HG02943 (cell line): ENCODE measurements around the gene EFCAB9.

ENCODE experiments used
- ATAC-seq: cut with Tn5 transposase; IDR thresholded peaks from one replicate; pipeline ENCODE4 v1.9.1; 2021; ENCODE audit warnings: mild to moderate bottlenecking, low read depth, moderate library complexity; ENCODE audit not compliant: unreplicated experiment

The EFCAB9 gene

DNA sequence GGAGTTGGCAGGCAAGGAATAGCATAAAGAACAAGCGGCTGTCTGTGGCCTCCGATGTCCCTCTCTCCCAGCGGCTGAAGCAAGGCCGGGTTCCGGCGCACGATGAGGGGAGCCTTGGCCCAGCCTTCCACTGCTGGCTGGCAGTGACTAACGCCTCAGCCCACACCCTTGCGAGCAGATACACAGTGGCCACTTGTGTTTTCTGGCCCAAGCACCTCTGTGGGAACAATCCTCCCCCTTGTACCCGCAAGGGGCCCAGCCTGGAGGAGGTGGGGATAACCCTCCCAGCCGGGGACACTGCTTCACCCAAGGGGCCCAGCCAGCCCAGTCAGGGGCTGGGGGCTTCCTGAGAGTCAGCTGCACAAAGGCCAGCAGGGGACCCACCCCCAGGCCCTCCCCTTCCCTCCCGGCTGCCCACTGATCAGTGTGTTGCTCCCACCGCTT, 29.2 kb upstream of the EFCAB9 start:
- no peak for ATAC-seq

DNA sequence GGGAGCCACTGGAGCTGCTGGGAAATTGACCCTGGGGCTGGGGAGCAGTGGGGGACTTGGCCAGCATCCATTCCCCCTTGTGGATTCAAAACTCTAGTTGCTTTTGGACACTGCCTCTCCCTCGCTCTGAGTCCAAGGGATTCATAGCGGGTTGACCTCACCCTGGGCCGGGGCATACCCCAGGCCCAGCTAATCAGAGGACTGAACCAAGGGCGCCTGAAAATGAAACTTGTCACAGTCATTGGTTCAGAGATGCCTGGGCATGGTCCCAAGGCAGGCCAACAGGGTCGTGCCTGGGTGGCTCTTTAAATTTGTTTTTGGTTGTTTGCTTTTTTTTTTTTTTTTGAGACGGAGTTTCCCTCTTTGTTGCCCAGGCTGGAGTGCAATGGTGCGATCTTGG, 28.5 kb upstream of the EFCAB9 start:
- ATAC-seq, result no peak

DNA sequence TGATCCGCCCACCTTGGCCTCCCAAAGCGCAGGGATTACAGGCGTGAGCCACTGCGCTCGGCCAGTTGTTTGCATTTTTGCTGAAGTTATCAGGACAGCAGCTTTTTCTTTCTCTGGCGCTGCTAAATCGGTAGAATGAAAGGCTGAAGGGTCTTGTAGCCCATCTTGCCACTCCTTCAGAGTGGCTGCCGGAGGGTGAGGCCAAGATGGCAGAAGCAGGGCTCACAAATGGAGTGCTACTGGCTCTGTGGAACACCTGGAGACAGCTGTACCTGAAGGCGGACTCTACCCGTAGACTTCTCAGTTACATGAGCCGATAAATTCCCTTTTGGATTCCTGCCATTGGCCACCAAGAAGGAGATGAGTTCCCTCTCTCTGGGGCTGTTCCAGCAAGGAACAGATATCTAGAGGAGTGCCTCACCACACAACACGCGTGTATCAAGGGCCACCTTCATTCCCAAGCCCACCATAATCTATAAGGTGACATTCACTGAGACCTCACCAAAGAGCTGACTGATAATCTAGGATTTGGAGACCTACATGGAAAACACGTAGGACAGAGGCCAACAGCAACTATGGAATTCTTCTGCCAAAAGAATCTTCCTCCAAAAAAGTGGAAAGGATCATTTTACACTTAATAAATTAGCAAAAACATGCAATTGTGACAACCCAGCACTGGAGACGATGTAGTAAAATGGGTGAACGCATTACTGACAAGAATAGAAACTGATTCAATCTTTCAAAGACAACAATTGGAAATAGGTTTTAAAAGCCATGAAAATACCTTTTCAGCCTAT, 27.7 kb upstream of the EFCAB9 start:
- ATAC-seq, result no peak

DNA sequence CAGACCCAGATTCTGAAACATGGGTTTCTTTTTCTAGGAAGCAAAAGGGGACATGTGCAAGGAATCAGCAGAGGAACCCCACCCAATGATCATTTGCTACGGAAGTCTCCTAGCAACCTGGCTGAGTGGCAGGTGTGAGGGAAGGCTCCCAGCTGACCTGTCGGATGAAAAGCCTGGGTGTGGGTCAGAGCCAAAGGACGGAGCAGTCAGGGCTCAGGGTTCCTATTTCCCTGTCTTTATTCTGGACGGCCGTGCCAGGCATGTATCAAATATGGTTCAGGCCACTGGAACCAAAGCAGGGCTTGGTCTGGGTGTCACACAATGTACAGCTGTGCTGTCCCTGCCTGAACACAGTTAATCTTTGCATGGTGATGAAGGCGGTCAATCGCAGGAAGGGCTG, 26.1 kb upstream of the EFCAB9 start:
- ATAC-seq, result no peak

DNA sequence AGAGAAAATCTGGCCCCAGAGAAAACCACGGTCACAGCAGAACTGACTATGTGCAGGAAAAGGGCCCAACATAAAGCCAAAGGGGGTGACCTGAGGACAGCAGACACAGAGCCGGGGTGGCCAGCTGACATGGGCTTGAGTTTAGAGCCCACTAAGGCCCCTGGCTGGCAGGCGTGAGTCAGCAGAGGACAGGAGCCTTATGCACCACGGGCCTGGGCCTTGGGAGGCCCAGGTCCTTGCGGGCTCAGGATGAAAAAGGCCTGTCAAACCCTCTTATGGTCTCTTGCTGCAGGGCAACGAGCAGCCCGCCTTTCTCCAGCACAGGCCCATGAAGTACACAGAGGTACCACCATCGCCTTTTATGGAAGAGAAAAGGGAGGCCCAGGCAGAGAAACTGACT, 25.7 kb upstream of the EFCAB9 start:
- no peak for ATAC-seq

DNA sequence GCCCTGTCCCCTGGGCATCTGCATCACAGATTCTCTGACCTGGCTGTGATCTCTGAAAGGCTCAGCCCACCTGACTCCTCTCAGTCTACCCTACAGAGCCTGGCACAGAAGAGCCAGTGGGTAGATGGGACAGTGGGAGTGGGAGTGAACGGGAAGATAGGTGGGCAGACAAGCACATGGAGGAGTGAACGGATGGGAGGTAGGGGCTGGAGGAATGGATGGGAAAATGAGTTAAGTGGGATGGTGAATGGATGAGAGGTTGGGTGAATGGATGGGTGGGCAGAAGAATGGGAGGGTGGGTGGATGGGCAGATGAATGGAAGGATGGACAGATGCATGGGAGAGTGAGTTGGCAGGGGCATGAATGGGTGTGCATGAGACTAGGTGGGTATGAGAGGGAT, 24.8 kb upstream of the EFCAB9 start:
- ATAC-seq, result no peak

DNA sequence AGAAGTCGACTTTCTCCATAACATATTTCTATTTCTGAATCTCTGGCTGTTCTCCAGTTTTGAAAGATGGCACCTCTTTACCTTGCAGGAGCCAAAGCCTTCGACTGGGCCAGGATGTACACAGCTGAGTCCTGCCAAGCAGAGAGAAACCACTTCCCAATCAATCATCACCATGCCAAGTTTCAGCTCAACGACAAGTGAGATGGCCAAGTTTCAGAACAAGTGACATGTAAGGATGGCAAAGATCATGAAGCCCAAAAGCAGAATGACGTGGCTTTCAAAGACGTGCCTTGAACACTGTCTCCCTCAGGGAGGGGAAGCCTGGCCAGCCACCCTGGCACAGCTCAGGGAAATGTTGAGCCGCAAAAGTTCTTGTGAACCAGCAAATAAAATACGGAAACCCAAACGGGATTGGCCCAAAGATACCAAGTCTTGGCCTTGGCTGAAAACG, 23.7 kb upstream of the EFCAB9 start:
- ATAC-seq, result no peak

DNA sequence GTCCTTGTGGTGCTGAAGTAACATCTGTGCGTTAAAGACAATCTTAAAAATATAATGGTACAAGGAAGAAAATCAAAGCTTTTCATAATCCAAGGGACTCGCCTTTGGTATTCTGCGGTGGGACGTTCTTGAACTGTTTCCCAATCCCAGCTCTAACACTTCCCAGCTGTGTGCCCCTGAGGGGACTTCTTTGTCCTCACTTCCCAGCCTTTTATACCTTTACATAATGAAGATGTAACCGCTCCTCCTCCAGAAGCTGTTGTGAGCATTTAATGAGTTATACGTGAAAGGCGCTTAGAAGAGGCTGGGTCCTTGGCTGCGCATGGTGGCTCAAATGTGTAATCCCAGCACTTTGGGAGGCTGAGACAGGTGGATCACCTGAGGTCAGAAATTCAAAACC, 22.9 kb upstream of the EFCAB9 start:
- no peak for ATAC-seq

DNA sequence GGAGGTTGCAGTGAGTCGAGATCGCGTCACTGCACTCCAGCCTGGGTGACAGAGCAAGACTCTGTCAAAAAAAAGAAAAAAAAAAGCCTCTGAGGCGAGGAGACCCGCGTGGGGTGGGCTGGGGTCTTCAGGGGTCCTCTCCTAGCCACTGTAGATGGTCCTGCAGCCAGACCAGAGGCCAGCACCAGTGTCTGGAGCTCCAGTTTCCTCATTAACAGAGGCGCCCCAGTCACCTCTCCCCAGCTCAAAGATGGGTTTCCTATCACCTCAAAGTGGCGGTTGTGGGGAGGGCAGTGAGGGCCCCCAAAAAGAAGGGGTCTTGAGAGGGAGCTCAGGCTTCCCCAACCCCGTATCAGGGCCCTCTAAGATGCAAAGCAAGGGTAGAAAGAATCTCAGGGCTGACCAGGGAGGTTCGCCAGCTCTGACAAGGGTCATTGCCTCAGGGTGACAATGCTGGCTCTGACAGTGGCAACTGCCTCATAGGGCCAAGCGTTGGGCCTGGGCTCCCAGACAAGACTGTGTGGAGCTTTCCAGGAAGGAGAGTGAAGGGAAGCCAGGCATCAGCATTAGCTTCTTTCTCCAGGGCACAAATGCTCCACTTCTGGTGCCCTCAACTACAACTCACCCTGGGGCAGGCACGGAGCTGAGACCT, 20.9 kb upstream of the EFCAB9 start:
- ATAC-seq, result no peak

DNA sequence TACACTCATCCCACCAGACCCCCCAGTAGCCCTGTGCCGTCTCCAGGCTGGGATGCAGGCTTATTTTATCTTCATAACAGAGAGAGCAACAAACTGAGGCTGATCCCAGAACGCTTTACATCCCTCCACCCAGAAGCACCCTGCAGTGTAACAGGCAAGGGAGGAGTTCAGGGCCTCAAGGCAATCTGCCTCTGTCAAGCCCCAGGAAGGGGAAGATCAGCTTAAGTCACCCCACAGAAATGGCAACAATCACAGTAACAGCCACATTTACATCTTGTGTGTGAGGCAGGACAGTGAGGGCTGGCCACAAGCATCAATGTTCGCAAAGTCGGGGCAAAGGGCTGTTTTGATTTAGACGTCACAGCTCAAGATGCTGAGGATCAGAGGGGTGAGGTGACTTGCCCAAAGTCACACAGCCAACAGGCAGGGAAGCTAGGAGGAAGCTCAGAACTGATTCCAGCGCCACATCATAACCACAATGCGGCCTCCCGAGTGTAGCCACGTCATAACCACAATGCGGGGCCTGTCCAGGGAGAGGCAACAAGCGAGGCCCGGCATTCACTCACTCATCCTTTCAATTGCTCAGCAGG, 20.3 kb upstream of the EFCAB9 start:
- no peak for ATAC-seq

DNA sequence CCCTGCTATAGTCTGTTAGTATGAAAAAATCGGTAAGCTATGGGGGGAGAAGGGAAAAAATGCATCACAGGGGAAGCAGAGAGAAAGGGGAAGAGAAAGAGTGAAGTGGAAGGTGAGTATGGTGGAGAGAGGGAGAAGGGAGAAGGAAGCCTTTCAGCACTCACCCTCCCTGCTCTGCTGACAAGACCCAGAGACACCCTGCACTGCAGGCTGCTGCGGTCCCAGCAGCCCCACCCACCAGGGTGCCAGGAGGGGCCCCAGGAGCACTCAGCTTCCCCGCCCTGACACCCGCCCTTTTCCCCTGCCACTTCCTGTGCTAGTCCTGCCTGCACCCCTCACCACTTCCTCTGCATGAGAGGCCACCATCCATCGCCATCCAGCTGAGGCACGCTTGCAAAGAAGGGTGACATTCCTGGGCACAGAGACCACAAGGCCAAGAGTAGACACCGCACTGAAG, 18.7 kb upstream of the EFCAB9 start:
- ATAC-seq, result peak; percentile 49

DNA sequence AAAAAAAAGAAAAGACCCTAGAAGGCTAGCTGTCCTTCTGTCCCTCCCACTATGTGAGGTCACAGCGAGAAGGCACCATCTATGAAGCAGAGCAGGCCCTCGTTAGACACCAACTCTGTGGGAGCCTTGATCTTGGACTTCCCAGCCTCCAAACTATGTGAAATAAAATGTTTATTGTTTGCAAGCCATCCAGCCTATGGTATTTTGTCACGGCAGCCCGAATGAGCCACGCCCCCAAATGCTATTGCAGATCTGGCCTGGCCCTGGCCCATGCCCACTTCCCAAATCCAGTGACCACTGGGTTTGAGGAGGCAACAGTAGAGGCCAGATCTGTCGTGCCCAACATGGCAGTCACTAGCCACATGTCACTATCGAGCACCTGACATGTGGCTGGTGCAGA, 16.8 kb upstream of the EFCAB9 start:
- no peak for ATAC-seq

DNA sequence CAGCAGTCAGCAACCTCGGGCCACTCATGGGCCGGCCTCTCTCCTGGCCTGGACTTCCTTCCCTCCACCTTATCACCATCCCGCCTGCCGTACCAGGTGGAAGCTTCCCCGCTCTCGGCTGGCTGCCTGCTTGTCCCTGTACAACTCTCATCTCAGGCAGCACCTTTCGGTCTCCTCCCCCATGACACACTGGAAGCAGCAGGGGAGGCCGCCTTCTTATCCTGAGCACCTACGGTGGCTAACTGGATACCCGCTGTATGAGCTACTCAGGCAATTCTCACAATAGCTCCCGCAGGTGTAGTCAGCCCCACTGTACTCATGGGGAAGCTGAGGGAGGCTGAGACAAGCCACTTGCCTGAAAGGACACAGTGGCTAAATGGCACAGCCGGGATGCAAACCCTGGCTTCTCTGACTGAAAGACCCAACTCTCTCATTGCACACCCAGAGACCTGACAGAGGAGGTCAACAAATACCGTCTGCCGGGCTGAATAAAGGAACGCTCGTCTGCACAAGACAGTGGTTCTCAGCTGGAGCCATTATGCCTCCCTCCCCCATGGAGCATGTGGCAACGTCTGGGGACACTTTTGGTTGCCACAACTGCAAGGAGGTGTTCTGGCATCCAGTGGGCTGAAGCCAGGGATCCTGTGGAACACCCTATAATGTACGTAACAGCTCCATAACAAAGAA, 15.5 kb upstream of the EFCAB9 start:
- ATAC-seq, result no peak

DNA sequence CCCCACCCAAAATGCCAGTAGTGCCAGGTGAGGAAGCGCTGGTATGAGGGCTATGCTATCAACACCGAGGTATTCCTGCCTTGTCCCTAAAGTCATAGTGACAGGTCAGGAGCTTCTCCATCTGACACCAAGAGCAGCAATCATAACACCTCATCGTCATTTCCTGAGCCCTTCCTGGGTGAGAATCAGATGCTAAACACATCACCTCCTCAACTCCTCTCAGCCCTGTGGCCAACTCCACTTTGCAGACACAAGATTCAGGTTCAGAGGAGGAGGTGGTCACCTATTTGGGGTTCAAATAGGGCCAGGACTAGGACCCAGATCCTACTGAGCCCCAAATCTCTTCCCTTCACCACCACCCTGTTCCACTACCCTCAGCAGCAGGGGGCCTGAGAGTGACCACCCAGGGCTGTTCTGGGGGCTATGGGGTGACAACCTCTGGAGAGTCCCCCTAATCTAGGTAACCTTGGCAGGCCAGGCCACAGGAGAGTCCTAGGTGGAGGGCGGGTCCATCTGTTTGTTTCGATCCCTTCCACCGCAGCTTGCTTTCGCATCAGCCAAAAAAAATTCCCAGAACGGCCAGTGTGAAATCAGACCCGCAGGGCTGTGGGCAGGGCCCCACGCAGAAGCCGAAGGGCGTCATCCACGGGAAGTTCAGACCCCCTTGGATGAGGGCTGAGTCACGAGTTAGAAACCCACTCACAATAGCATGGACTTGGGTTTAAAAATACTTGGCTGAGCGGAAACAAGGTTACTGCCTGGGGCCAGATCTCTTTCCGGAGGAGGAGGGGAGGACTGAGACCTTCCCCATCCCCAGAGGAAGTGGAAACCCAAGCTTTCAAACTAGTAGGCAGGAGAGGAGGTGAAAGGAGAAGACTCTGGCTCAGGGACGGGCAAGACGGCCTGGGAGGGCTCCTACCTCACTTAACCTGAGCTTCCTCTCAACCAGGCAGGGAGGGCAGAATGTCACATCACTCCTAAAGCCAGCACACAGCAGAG, 14.7 kb upstream of the EFCAB9 start:
- ATAC-seq, result peak; percentile 29

DNA sequence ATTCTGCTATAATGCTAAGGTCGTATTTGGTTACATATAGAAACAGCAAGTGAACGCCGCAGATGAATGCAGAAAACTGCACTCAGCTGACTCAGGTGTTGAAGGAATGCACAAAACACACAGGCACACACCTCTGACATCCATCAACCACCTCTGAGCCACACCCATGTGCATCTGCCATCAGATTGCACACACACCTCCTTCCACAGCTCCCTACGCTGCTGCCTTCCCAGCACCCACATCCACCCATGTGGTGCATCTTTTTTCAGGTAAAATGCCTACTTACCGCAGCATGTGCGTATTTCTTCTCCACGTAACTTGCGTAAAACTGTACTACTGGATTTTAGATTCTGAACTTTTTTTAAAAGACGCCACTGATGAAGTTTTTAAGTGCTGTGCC, 13.0 kb upstream of the EFCAB9 start:
- ATAC-seq, result no peak

DNA sequence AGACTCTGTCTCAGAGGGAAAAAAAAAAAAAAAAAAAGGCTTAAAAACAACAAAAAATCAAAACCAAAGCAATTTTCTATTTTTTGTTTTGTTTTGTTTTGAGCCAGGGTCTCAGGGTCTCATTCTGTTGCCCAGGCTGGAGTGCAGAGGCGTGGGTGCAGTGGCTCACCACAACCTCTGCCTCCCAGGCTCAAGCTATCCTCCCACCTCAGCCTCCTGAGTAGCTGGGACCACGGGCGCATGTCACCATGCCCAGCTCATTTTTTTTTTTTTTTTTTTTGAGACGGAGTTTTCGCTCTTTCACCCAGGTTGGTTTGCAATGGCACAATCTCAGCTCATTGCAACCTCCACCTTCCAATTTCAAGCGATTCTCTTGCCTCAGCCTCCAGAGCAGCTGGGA, 11.7 kb upstream of the EFCAB9 start:
- ATAC-seq, result no peak

DNA sequence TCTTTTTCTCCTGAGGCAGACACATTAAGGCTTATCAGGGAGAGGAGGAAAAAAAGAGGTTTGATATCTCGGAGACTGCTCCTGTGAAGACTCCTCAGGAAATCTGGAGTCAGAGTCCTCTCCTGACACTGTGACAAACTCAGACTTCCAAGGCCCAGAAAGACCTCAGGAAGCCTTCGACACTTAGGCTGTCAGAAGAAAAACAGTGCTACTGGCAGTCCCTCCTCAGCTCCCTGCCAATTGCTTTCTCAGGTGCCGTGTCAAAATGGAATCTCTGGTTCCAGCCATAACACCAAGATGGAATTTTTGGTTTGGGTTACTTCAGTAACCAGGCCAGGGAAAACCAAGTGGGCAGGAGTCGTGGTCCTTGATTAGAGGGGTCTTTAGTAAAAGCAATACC, 10.1 kb upstream of the EFCAB9 start:
- ATAC-seq, result no peak

DNA sequence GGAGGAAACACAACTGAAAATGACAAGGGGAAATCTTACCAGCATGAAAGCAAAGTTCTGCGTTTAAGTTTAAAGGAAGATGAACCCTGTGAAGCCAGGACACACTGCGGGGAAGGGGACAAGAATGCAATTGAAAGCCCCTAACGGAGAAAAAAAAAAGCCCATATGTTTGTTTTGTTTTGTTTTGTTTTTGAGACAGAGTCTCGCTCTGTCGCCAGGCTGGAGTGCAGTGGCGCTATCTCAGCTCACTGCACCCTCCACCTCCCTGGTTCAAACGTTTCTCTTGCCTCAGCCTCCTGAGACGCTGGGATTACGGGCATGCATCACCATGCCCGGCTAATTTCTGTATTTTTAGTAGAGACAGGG, 8.9 kb upstream of the EFCAB9 start:
- ATAC-seq, result no peak

DNA sequence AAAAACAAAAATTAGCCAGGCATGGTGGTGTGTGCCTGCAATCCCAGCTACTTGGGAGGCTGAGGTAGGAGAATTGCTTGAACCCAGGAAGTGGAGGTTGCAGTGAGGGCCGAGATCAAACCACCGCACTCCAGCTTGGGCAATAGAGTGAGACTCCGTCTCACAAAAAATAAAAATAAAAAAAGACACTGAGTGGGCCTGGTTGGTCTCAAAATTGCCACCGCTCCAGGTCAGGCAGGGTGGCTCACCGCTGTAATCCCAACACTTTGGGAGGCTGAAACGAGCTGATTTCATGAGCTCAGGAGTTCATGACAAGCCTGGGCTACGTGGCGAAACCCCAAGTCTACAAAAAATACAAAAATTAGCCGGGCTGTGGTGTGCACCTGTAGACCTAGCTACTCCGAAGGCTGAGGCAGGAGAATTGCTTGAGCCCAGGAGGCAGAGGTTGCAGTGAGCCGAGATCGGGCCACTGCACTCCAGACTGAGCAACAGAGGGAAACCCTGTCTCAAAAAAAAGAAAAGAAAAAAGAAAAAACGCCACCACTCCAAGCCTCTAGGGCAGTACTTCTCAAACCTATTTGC, 7.8 kb upstream of the EFCAB9 start:
- no peak for ATAC-seq
